RPMI8226 (cell line): Measurements from ENCODE around the gene IL17RD.
A peak's percentile ranks its signal among the peaks of the same experiment; 100 is the strongest.

ENCODE experiments used
- DNase-seq: peaks from one replicate; pipeline ENCODE4 v3.0.0-alpha.2; 2015

Gene IL17RD

DNA sequence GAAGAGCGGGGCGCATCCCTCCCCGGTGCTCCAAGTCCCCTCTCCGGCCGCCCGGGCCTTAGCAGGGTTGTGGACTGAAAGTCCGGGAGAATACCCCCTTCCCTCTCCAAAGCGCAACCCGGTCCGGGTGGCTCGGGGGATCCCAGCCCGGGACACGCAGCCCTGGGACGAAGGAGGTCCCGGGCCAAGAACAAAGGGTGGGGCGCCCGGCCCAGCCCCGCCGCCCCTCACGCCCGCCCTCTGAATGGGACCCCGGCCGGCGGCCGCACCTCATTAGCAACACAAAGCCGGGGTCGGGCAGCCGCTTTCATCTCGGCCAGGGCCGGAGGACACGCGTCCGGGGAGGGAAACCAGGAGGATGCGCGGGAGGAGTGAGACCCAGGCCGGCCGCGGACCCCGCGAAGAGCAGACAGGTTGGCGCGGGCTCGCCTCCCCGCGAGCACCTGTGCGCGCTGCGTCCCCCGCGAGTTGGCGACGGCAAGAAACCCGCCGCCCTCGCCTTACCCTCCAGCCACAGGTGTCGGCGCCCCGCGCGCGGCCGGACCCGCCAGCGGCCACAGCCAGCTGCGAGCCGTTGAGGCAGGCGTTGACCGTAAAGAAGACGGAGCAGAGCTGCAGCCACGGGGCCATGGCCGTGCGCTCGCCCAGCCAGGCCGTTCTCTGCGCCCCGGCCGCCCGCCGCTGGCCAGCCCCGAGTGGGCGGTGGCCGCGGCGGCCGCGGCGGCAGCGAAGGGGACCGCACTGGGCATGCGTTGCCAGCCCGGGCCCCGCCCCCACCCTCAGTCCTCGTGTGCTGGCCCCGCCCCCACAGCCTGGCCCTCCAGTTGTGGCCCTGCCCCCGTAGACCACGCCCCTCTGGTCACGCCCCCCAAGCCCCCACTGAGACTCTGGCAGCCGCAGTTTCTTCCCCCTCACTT, at the start of gene IL17RD:
TSS of gene IL17RD (minus strand) at position 697 of the 917 bp plus-strand sequence. CDS start at position 630, 67 bp downstream.
- peak; percentile 58 for DNase-seq

- DNase-seq, result no peak
Measured at GRCh38 chr3:57206423-57206822, 41.3 kb upstream of the IL17RD start.

DNA sequence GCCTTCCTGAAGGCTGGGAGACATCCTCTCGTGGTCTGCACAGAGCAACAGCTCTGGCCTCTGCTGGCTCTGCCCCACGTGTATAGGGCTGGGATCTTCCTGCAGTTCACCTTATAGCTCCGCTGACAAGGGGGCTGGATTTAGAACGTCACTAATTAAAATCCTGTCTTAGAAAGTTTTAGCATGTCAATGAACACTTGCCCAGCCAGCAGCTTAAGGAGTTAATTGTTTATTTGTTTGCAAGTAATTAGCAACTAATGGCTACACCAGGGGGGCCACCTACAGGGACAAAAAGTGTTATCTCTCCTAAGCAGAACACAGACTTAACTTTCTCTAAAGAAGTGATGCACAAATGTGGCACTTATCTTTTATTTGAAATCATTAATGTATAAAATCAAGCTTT, 34.7 kb upstream of the IL17RD start, which contains the start of gene HESX1:
TSS of gene HESX1 (minus strand) at position 84 of the 403 bp plus-strand sequence. CDS start at position 24, 60 bp downstream.
- no peak for DNase-seq

- no peak for DNase-seq
Measured at GRCh38 chr3:57194641-57195040, 29.5 kb upstream of the IL17RD start.

DNA sequence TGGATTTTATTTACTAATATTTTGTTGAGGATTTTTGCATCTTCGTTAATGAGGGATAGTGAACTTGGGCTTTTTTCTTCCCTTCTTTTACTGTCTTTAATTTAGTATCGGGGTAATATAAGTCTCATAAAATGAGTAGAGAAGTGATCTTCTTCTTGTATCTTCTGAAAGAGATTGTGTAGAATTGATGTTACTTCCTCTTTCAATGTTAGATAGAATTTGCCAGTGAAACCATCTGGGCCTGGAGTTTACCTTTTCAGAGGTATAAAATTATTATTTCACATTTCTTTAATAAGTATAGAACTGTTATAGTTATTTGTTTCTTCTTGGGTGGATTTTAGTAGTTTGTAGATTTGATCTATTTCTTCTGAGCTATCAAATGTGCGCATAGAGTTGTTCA, 26.9 kb upstream of the IL17RD start:
- no peak for DNase-seq

DNA sequence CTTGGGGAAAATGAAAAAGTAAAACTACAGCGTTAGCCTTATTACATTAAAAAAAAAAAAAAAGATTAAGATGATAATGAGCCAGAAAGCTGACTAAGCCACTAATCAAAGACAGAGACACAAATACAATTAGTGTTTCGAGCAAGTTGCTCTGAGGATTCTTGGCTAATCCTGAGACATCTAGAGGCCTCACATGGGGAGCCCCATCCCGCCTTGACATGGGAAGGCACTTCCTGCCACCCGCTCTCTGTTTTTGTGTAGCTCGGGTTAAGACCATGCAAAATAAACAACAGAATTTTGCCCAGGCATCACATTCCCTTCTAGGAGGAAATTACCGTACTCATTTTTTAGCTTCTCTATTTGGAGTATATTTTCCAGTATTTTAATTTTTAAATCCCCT, 19.4 kb upstream of the IL17RD start:
- DNase-seq, result no peak

DNA sequence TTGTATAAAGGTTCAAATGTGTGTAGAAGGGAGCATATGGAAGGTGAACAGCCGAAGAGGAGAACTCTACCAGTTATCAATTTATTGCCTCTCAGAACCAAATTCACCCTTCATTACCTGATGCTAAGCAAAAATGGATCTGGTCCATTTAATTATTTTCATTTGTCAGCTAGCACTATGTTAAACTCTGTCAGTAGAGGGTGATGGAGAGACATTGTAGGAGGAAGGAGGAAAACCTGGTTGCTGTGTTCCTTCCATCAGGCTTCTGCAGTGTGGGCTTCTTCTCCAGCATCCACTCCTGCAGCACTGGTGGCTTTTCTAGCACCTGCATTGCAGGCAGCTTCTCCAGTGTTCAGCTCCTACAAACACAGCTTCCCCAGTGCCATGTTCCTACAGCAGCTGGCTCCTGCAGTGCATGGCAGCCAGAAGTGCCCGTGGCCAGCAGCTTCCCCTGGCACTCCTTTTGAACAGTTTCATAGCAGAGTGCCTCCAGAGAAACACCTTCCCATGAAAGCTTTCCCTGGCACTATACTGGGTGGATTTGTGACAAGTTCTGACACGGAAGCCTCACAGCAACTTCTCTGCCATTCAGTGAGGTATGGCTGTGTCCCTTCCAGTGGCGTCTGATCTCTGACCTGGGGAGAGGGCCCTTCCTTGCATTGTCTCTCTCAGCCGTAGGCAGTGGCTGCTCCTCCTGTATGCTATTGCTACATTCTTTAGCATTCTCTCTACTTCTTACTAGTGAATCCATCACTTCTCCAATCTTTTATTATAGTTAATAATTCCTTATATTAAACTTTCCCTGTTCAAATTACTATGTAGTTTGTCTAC, 14.6 kb upstream of the IL17RD start:
- DNase-seq, result peak; percentile 19

DNA sequence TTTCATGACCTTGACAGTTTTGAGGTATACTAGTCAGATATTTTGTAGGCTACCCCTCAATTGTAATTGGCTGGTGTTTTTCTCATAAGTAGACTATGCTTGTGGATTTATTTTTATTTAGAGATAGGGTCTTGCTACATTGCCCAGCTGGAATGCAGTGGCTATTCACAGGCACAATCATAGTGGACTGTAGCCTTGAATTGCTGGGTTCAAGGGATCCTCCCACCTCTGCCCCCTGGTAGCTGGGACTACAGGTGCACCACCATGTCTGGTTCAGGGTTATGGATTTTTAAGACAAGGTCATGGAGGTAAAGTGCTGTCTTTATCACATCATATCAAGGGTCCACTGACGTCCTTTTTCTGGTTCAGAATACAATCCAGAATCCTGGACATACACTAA, 10.9 kb upstream of the IL17RD start:
- DNase-seq, result no peak

GRCh38 chr3:57173687-57174086, 8.5 kb upstream of the IL17RD start:
- no peak for DNase-seq

- DNase-seq, result no peak
Measured at GRCh38 chr3:57170946-57171345, 5.8 kb upstream of the IL17RD start.

DNA sequence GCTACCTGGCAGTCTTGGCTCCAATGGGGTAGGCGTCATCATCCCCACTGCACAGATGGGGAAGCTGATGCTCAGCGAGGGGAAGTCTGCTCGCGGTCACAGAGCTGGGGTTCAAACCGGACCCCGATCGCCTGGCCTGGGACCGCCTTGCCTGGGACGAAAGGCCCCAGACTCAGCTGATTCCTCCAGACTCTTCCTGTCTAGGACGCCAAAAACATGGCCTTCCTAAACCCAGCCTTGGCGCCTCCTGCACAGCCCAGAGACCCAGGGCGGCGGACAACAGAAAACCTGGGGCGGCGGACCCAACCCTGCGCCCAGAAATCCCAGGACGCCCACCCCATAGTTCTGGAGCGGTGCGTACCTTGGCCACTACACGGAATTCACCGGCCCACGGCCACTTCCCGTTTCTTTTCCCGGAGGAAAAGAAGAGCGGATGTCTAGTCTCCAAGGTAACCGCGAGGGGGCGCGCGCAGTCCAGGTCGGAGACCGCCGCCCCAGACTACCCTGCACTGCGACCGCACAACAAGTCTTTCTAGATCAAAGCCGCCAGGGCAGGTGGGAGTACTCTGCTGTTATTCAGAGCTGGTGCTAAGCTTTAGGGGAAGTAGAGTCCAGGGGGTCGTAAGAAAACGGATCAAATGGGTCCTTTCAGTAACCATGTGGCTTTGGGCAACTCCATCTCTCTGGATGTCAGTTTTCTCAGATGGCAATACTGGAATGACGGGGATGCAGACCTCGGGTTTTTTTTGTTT, 4.9 kb upstream of the IL17RD start:
- peak; percentile 64 for DNase-seq

DNA sequence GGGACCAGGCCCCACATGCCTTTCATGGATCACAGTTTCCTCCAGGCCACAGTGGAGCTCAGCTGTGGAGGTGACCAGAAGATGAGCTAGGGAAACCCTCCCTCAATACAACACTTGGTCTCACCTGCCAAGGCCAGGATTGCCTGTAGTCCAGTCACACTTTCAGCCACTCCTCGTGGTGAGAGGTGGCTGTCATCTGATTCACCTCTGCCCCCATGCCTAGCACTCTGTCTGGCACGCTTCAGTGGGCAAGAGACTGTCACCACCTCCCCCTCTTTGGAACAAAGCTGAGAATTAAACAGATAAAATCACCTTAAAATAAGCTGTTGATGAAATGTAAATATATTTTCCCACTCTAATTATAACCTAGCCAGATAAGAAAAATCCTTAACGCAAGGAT, 4.0 kb upstream of the IL17RD start:
- no peak for DNase-seq

DNA sequence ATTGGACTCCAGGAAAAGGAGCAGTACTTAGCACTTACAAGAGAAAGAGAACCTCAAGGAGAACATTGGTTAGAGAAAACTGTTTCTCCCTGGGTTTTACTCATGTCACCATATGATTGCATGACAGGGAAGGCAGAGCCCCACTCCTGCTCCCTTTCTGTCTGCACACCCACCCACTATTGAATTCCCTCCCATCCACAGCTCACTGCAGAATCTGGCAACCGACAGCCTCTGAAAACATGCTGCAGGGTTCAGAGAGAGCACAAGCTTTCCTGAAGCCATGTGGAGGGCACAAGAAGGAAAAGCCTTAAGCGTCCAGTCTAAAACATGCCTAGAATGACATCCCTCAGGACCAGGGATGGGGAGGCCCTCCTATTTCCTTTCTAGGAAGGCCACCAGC, 3.0 kb upstream of the IL17RD start:
- no peak for DNase-seq

GRCh38 chr3:57166660-57167059, 1.5 kb upstream of the IL17RD start:
- no peak for DNase-seq

DNA sequence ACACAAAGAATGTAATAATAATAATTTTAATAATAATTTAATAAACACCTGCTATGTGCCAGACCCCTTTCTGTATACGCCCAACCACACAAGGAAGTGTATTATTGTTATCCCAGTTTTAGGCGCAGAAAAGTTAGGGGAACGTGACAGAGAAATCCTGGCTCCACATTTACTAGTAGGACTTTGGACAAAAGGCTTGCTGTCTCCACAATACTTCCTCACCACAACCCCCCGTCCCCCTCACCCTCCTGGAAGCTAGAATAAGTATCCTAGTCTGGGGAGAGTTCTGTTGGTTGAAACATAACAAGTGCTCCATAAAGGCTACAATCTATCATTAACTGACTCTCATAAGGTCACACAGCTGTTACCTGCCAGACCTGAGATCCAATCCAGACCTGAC, 488 bp upstream of the IL17RD start:
- DNase-seq, result no peak

- no peak for DNase-seq
Measured at GRCh38 chr3:57164217-57164656, 916 bp downstream of the IL17RD start.

- no peak for DNase-seq
Measured at GRCh38 chr3:57163751-57164150, 1.4 kb downstream of the IL17RD start.

DNA sequence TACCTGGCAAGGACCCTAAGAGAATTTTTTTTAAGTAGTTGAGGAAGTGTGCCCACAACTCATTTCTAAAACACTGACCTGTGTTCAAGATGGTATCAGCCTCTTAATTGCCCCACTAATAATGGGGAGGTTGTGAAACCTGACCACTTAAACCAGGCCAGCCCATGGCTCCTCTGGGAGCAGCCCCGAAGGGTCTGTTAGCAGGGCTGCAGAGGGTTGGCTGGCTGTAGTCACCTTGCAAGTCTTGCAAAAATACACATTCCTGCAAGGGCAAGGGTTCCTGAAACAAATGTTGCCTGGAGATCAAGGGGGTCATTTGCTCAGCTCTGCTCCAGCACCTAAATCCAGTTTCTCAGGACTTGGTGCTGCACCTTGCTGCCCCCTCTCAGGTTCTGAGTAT, 3.2 kb downstream of the IL17RD start:
- no peak for DNase-seq

DNA sequence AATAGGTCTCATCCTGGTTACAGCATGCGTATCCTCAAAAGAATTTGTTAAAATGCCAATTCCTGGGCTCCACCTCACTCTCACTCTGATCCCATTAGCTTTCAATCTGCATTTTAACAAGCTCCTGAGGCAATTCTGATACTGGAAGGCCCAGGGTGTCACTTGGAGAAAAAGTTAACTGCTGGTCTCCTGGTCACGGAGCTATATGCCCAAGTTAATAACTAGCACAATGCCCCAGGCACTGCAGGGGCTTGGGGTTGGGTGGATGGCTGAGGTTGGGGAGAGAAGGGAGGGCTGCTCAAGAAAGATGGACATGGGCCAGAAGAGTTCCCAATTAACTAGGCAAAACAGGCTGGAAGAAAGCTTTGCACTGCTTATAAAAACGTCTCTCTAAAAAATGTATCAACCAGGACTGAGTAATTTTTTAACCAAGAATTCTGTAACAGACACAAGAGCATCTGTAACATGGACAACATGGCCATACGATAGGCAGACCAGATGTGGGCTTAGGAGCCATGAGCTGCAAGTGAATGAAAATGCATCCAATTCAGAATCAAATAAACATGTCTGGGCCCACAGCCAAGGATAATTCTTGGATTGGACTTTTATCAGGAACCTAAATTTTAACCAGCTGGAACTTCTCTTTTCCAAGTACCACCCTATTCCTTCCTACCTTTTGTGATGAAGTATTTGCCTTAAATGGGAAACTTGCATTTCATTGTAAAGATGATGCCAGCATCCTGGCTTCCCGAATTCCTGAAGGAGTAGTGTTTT, 4.2 kb downstream of the IL17RD start:
- DNase-seq, result no peak

DNA sequence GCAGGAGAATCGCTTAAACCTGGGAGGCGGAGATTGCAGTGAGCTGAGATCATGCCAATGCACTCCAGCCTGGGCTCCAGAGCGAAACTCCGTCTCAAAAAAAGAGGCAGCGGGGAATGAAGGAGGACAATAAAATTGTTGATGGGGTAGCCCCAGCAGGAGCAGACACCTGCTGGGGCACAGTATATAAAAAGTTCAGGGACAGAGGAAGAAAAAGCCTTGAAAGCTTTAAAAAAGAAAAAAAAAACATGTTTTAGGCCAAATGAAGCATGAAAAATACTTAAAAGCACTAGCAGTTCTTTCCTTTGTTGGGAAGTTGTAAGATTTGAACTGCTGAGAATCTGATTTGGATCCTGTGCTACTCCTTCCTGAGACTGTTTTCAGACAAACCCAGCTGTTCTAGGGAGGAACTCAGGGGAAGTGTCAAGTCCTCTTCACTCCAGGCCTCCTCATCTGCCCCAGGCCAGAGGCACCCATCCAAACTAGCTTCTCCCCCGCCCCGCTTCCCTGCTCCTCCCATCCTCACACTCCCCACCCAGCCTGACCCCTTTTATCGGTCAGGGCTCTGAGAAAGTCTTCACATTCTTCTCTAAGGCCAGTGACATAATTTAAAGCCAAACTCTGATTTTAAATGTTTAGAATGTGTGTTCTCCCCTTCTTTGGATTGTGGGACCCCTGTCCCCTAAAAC, 4.9 kb downstream of the IL17RD start:
- no peak for DNase-seq
